Fibroblast of lung (primary cell): ENCODE results near the gene REEP2.

Experiments used
- CTCF ChIP-seq, 2 donors: IDR thresholded peaks in 1 of 2; conservative IDR thresholded peaks in 1 of 2; 1 replicate in 1 of 2; 2 replicates in 1 of 2; pipeline ENCODE4 v1.5.1; 2011 to 2012; ENCODE audit warnings: low read length in 2 of 2, control low read depth in 1 of 2, inconsistent platforms in 1 of 2, low read depth in 1 of 2, mild to moderate bottlenecking in 1 of 2
- EZH2 ChIP-seq: IDR thresholded peaks from 2 replicates; pipeline ENCODE4 v1.5.1; 2012; ENCODE audit warnings: low read length, control low read depth, mild to moderate bottlenecking; ENCODE audit errors: missing control alignments

- TF ChIP-seq CTCF (conservative IDR thresholded peaks at IDR 0.05 in 1 of 2, IDR thresholded peaks at IDR 0.05 in 1 of 2; ENCODE audit: low read depth in 1 of 2, low read length in 2 of 2) (no peak), EZH2 (no peak)
These were observed 43.8 kb downstream of the REEP2 start for GRCh38 chr5:138482638-138483037.
